ENCODE measurements around the gene PCDH19. TPM values are rescaled to one million over a fixed set of nuclear protein-coding genes. Genes with fewer than 3 reads are reported as not detected.

PCDH19 gene, protein sequence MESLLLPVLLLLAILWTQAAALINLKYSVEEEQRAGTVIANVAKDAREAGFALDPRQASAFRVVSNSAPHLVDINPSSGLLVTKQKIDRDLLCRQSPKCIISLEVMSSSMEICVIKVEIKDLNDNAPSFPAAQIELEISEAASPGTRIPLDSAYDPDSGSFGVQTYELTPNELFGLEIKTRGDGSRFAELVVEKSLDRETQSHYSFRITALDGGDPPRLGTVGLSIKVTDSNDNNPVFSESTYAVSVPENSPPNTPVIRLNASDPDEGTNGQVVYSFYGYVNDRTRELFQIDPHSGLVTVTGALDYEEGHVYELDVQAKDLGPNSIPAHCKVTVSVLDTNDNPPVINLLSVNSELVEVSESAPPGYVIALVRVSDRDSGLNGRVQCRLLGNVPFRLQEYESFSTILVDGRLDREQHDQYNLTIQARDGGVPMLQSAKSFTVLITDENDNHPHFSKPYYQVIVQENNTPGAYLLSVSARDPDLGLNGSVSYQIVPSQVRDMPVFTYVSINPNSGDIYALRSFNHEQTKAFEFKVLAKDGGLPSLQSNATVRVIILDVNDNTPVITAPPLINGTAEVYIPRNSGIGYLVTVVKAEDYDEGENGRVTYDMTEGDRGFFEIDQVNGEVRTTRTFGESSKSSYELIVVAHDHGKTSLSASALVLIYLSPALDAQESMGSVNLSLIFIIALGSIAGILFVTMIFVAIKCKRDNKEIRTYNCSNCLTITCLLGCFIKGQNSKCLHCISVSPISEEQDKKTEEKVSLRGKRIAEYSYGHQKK (N-terminal part only)
- total RNA-seq = 45.2 TPM

DNA sequence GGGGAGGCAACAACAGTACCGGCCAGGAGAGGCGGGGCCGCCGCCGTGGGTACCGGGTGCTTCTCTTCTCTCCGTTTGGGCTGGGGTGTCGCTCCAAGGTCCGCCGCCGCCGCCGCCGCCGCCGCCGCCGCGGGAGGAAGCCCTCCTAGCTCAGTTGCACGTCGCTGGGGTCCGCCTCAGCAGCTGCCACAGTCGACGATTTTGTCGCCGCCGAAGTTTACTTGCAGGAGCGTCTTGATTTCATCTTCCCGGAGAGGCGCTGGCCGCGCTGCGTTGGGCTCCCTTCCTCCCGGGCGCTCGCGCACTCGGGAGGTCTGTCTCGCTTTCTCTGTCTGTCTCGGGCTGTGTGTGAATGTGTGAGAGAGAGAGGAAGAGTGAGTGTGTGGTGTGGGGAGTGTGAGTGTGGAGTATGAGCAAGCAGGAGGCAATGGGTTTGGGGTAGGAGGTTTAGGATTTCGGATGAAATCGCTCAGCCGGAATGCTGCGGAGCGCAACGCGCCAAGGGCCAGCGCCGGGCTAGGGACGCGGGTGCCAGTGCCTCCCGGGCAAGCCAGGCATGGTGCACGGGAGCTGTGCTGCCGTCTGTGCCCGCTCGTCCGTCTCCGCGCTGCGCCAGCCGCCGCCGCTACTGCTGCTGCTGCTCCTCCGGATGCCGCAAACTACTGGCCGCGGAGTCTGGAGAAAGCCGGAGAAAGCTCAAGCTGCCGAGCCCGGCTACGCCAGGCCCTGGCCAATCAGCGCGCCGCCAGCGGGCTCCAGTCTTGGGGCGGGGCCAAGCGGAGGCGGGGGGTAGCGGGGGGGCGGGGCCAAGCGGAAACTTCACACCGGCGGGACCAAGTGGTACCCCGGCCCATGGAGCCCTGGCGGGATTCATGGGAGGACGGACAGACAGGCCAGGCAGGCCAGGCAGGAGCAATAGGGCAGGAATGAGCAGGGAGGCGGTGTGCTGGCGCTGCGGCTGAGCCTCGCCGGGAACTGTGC is at the start of gene PCDH19:
TSS of gene PCDH19 (minus strand) at position 664 of the 981 bp plus-strand sequence. CDS start 1,676 bp downstream, outside the sequence.

Other genes with a start within 250 kb of the PCDH19 start
- 0.23 TPM for gene TNMD, start 174.7 kb upstream of the PCDH19 start, total RNA-seq
- gene TSPAN6, start 226.5 kb upstream of the PCDH19 start, total RNA-seq = 41.1 TPM
- gene SRPX2, start 233.9 kb upstream of the PCDH19 start, total RNA-seq = 0.69 TPM